ENCODE data around the gene KRTAP3-1.

DNA sequence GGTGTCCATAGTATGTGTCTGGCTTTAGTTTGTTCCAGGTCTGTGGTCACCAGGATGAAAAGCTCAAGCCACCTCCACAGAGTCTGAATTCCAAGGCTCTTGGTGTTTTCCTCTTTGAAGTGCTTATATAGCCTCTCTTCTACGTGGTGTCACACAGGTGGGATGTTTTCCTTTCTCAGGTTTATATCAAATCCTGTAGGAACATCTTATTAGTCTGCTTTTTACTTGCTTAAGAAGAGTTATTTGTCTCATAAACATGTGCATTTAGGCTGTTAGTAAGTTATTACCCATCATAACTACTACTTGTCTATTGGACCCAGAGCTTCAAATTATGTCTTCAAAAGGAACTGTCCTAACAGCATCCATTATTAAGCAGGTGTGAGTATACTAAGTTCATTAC lies 42.1 kb downstream of the KRTAP3-1 start, which contains the start of gene KRT39:
- TF ChIP-seq ESRRA (IDR thresholded peaks at IDR 0.05; ENCODE audit: borderline replicate concordance, low read length): no peak
- TF ChIP-seq, protein P1, sequence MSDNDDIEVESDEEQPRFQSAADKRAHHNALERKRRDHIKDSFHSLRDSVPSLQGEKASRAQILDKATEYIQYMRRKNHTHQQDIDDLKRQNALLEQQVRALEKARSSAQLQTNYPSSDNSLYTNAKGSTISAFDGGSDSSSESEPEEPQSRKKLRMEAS (IDR thresholded peaks at IDR 0.05): no peak
- TF ChIP-seq EP300 (IDR thresholded peaks at IDR 0.05): no peak
- TF ChIP-seq, protein P2, sequence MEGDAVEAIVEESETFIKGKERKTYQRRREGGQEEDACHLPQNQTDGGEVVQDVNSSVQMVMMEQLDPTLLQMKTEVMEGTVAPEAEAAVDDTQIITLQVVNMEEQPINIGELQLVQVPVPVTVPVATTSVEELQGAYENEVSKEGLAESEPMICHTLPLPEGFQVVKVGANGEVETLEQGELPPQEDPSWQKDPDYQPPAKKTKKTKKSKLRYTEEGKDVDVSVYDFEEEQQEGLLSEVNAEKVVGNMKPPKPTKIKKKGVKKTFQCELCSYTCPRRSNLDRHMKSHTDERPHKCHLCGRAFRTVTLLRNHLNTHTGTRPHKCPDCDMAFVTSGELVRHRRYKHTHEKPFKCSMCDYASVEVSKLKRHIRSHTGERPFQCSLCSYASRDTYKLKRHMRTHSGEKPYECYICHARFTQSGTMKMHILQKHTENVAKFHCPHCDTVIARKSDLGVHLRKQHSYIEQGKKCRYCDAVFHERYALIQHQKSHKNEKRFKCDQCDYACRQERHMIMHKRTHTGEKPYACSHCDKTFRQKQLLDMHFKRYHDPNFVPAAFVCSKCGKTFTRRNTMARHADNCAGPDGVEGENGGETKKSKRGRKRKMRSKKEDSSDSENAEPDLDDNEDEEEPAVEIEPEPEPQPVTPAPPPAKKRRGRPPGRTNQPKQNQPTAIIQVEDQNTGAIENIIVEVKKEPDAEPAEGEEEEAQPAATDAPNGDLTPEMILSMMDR (IDR thresholded peaks at IDR 0.05): no peak
- no peak for TF ChIP-seq CHD4 (IDR thresholded peaks at IDR 0.05; ENCODE audit: borderline replicate concordance)
- TF ChIP-seq RAD21 (conservative IDR thresholded peaks at IDR 0.05 in 1 of 2, IDR thresholded peaks at IDR 0.05 in 1 of 2): no peak
- no peak for TF ChIP-seq BCL3 (IDR thresholded peaks at IDR 0.05)
- TF ChIP-seq SREBF2 (IDR thresholded peaks at IDR 0.05): no peak
- no peak for TF ChIP-seq ATOH8 (CRISPR knock-in tag; IDR thresholded peaks at IDR 0.05; ENCODE audit: low read depth)
